GM21390 (cell line): Measurements from ENCODE around the gene ATP5MK.
"Not testable (repeated sequence)": the region's sequence is repeated elsewhere in the genome, so short reads cannot be mapped to it uniquely, and the experiment has no call there.

Source experiments
- ATAC-seq: cut with Tn5 transposase; IDR thresholded peaks from one replicate; pipeline ENCODE4 v1.9.1; 2021; ENCODE audit not compliant: unreplicated experiment

ATP5MK gene, protein sequence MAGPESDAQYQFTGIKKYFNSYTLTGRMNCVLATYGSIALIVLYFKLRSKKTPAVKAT

GRCh38 chr10:103396067-103396788 lies at the start of gene ATP5MK, which contains the start of gene PDCD11:
Gene ATP5MK, minus strand, starts transcription at chr10:103396475. Its CDS starts 4,018 bp downstream, at chr10:103392457.
Gene PDCD11, plus strand, starts transcription at chr10:103396626. Its CDS starts 1,801 bp downstream, at chr10:103398427.
- peak; percentile 100 for ATAC-seq

DNA sequence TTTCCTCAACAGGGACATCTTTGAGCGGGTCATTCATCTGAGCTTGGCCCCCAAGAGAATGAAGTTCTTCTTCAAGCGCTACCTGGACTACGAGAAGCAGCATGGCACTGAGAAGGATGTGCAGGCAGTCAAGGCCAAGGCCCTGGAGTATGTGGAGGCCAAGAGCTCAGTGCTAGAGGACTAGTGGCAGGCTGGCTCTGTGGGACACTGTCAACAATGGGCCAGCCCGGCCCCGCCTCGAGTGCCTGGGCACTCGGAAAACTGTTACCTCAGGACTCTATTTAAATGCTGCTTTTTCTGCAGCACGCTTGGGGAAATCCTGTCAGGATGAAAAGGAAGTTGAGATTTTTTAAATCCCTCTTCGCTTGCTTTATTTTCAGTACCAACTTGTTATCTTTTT lies 49.1 kb upstream of the ATP5MK start:
- ATAC-seq: no peak

GRCh38 chr10:103444478-103444877 lies 48.2 kb upstream of the ATP5MK start:
- ATAC-seq: no peak

DNA sequence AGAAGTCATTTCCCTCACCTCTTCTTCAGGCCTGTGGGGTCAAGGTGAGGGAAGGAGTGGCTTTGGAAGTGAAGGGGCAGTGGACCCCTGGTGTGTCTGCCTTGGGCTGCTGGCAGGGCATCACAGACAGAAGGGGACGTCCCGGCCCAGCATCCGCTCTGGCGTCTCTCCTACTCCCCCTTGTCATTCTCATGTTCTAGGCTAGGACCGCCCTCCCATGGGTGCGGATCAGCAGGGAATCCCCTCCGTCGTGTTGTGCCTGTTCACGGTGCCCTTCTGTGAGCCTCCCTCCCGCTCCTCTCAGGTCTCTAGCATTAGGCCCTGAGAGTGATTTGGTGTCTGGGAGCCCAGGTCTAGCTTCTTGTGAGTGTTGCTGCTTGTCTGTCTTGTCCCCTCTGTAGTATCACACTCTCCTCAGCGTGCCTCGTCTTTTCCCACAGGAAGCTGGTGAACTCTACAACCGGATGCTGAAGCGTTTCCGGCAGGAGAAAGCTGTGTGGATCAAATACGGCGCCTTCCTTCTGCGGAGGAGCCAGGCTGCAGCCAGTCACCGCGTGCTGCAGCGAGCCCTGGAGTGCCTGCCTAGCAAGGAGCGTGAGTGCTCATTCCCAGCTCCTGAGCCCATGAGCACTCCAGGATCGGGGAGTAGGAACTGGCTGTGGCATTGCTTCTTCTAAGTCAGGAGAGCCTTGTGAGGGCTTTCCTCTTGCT lies 47.4 kb upstream of the ATP5MK start:
- no peak for ATAC-seq

DNA sequence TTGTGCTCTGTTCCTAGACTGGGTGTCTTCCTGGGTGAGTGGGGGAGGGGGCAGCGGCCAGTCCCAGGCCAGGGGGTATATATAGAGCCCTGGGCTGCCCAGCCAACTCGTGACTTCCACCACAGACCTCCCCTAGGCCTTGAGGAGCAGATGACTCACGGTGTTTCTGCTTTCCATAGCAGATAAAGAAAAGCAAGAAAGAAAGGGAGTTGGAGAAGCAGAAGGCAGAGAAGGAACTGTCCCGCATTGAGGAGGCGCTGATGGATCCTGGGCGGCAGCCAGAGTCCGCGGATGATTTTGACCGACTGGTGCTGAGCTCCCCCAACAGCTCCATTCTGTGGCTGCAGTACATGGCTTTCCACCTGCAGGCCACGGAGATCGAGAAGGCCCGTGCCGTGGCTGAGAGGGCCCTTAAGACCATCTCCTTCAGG lies 45.8 kb upstream of the ATP5MK start:
- no peak for ATAC-seq

DNA sequence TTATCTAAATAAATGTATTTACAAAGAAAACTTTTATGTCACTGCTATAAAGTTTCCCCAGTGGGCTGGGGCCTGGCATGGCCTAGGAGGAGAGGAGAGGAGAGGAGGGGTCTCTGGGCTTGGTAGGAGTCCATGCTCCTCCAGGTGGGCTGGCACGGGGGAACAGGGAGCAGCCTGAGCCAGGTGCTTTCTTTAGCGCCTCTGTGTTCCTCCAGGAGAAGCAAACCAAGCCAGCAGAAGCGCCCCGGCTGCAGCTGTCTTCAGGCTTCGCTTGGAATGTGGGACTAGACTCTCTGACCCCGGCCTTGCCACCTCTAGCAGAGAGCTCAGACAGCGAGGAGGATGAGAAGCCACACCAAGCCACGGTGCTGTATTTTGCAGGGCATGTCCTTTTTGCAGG lies 45.3 kb upstream of the ATP5MK start:
- ATAC-seq: no peak

- no peak for ATAC-seq
These were observed 44.9 kb upstream of the ATP5MK start for GRCh38 chr10:103441206-103441605.

- ATAC-seq: no peak
These were observed 44.1 kb upstream of the ATP5MK start for GRCh38 chr10:103440416-103440815.

GRCh38 chr10:103439776-103440175 lies 43.5 kb upstream of the ATP5MK start:
- no peak for ATAC-seq

GRCh38 chr10:103433858-103434257 lies 37.6 kb upstream of the ATP5MK start:
- ATAC-seq: no peak

DNA sequence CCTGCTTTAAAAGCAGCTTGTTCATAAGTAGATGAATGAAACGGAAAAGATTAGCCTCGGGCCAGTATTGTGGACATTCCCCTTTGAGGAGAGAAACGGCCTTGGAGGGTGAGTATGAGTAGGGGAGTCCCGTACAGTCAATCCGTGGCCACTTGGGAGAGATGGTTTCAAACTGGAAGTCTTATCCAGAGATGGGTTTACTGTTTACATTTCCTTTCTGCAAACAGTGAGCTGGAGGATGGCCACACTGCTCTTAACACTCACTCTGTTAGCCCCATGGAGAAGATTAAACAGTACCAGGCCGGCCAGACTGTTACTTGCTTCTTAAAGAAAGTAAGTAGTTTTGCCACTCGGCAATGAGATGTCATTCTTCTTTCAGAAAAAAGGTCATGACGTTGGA lies 35.6 kb upstream of the ATP5MK start:
- ATAC-seq: no peak

- ATAC-seq: no peak
These were observed 33.4 kb upstream of the ATP5MK start for GRCh38 chr10:103429647-103430046.

DNA sequence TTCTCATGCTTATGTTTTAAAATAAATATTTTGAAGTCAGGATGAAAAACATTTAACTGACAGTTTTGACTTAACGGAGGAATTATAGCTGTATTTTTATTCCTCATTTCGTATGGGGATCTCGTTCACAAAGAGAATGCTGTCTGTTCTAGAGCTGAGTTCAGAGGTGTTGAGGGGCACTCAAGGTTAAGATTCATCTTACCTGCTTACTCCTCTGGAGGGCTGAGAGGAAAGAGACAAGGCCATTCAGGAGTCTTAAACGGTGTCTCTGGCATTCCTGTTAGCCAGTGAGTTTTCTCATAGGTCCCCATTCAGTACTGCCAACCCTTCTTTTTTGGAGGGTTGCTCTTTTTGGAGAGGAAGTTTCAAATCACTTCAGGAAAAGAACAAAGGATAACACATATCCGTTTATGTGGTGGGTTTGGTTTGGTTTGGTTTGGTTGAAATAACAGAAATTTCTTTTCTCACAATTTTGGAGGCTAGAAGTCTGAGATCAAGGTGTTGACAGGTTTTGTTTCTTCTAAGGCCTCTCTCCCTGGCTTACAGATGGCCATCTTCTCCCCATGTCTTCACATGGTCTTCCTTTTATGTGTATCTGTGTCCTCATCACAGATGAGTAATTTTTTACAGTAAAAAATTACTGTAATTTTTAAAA lies 32.8 kb upstream of the ATP5MK start:
- ATAC-seq: no peak

GRCh38 chr10:103427866-103428265 lies 31.6 kb upstream of the ATP5MK start:
- ATAC-seq: no peak

DNA sequence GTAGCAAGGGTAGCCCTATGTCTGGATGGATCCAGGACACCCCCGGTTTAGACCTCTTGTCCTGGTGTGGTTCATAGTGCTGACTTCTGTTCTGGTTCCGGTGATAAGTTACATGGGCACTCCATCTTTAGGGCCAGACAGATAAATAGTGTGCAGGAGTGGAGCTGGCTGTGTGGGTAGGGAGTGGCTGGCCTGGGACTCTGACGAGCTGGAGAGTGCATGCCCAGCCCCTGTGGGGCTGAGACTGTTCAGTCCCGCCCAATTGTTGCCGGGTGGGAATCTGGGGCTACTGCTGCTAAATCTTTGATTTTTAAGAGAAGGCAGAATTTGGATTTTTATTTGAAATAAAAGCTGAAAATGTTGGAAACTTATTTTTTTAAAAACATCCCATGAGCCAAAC lies 27.5 kb upstream of the ATP5MK start:
- no peak for ATAC-seq

DNA sequence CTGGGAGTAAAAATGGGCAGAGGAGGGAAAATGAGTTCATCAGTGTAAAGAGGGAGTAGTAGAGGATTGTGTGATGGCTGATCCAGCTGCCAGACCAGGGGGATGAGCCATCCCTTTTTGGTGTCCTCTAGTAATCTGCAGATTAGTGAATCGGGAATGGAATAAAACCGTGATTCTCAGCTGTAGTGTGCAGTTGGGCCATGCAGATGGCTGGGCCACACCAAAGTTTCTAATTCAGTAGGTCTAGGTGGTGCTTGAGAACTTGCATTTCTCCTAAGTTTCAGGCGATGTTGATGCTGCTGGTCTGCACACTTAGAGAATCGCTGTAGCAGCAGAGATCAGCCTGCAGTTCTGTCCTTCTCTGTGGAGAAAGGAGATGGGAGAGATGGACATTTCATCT lies 22.8 kb upstream of the ATP5MK start:
- no peak for ATAC-seq

DNA sequence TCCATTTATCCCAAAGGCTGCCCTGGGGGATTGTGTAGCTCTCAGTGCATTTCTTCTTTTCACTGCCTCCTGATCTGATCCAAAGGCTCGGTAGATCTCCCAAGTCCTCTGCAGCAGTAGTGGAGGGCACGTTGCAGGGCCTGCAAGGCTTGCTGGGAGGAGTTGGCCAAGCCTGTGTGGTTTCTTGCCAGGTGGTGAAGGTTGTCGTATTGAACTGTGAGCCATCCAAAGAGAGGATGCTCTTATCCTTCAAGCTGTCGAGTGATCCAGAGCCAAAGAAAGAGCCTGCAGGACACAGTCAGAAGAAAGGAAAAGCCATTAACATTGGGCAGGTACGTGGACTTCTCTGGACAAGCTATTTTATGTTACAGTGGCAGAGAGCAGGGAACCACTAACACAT lies 21.3 kb upstream of the ATP5MK start:
- ATAC-seq: no peak

DNA sequence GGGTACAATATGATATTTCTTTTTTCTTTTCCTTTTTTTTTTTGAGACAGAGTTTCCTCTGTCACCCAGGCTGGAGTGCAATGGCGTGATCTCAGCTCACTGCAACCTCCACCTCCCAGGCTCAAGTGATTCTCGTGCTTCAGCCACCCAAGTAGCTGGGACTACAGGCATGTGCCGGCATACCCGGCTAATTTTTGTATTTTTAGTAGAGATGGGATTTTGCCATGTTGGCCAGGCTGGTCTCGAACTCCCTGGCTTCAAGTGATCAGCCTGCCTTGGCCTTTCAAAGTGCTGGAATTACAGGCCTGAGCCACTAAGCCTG lies 20.8 kb upstream of the ATP5MK start:
- not testable (repeated sequence) for ATAC-seq

DNA sequence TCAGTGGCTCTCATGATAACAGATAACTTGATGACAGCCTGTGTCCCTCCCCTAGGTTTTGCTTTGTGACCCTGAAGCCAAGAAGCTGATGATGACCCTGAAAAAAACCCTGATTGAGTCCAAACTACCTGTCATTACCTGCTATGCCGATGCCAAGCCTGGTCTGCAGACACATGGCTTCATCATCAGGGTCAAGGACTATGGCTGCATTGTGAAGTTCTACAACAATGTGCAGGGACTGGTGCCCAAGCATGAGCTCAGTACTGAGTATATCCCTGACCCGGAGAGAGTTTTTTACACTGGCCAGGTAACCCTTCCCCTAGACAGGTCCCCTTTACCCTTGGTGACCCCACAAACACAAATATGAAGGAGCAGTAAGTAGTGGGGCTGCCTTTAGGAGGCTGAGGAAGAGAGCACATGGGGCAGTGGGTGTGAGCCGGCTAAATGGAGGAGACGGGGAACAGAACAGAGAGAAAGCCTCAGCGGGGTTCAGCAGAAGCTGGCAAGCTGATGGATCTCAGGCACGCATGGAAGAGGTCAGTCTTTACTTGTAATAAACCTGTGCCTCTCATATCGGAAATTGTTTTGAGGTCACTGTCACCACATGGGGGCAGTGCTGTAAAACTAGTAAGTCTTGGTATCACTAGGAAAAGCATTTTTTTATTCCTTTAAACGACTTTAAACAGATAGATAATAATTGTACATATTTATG lies 20.3 kb upstream of the ATP5MK start:
- ATAC-seq: no peak

GRCh38 chr10:103415581-103415980 lies 19.3 kb upstream of the ATP5MK start:
- no peak for ATAC-seq

DNA sequence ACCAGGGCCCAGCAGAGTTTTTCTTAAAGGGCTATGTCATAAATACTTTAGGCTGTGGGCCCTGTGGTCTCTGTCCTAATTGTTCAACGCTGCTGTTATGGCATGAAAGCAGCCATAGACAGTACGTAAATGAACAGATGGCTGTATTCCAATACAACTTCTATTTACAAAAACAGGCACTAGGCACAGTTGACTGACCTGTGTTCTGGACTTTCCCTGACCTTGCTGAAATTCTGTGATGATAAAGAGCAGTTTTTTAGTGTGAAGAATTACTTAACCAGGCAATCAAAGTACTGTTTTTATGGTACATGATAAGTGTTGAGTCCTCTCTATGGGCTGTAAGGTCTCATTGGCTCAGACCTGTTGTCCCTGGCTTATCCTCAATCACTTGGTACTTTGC lies 17.3 kb upstream of the ATP5MK start:
- ATAC-seq: no peak
